HG02642 (cell line): ENCODE data around the gene PRKAG2.
"Not testable (repeated sequence)": the region's sequence is repeated elsewhere in the genome, so short reads cannot be mapped to it uniquely, and the experiment has no call there.

ENCODE experiments used
- ATAC-seq: cut with Tn5 transposase; IDR thresholded peaks from one replicate; pipeline ENCODE4 v1.9.1; 2021; ENCODE audit warnings: mild to moderate bottlenecking; ENCODE audit not compliant: unreplicated experiment, poor library complexity

PRKAG2 gene

GRCh38 chr7:151856098-151856497, 20.8 kb downstream of the PRKAG2 start:
- ATAC-seq = no peak

- ATAC-seq = no peak
Observed at GRCh38 chr7:151854720-151855071, 22.2 kb downstream of the PRKAG2 start.

- no peak for ATAC-seq
Observed at GRCh38 chr7:151853896-151854719, 22.8 kb downstream of the PRKAG2 start.

- ATAC-seq = no peak
Observed at GRCh38 chr7:151852486-151853396, 24.2 kb downstream of the PRKAG2 start.

- ATAC-seq = peak; percentile 9
Observed at GRCh38 chr7:151851782-151852181, 25.1 kb downstream of the PRKAG2 start.

GRCh38 chr7:151851145-151851751, 25.7 kb downstream of the PRKAG2 start:
- ATAC-seq = peak; percentile 58

- ATAC-seq = no peak
Observed at GRCh38 chr7:151850491-151851124, 26.3 kb downstream of the PRKAG2 start.

- no peak for ATAC-seq
Observed at GRCh38 chr7:151849879-151850260, 27.0 kb downstream of the PRKAG2 start.

GRCh38 chr7:151849008-151849878, 27.7 kb downstream of the PRKAG2 start:
- ATAC-seq = no peak

- ATAC-seq = no peak
Observed at GRCh38 chr7:151847681-151848081, 29.2 kb downstream of the PRKAG2 start.

- no peak for ATAC-seq
Observed at GRCh38 chr7:151847136-151847535, 29.8 kb downstream of the PRKAG2 start.

GRCh38 chr7:151845412-151846205, 31.3 kb downstream of the PRKAG2 start:
- no peak for ATAC-seq

GRCh38 chr7:151844825-151845200, 32.1 kb downstream of the PRKAG2 start:
- no peak for ATAC-seq

- ATAC-seq = no peak
Observed at GRCh38 chr7:151844071-151844824, 32.7 kb downstream of the PRKAG2 start.

- no peak for ATAC-seq
Observed at GRCh38 chr7:151843181-151843580, 33.7 kb downstream of the PRKAG2 start.

GRCh38 chr7:151841395-151842051, 35.4 kb downstream of the PRKAG2 start:
- not testable (repeated sequence) for ATAC-seq

GRCh38 chr7:151840088-151840910, 36.6 kb downstream of the PRKAG2 start:
- no peak for ATAC-seq
